ENCODE data around the gene ANKRD37.
A peak's percentile ranks its signal among the peaks of the same experiment; 100 is the strongest.

ANKRD37 gene

GRCh38 chr4:185381288-185382196 is 15.1 kb upstream of the ANKRD37 start:
- DNase-seq, result no peak

DNA sequence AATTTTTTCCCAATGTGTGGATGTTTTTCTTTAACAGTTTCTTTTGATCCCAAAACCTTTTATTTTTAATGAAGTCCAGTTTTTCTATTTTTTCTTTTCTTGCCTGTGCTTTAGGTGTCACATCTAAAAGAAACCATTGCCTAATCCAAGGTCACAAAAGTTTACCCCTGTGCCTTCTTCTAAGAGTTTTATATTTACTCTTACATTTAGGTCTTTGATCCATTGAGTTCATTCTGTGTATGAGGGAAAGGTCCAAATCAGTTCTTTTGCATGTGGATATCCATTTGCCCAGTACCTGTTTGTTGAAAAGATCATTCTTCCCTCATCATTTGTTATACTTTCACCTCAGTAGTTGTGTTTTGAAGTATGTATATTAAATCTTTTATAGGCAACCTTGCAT is 13.9 kb upstream of the ANKRD37 start:
- DNase-seq, result no peak

DNA sequence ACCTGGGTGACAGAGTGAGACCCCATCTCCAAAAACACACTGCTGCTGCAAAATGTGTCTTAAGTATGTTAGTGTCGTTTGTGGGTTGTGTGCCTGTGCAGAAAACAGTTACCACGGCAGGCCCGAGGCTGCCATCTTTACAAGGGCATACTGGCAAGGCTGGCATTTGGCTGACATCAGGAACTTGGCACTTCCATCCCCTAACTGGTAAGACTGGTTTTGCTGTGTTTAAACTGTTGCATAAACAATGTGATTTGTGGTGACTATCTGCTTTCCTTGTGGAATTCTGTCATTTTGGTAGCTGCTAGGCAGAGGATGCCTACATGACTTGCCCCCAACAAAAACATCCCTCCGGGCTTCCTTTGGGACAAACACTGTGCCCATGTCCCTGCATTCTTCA is 13.2 kb upstream of the ANKRD37 start:
- no peak for DNase-seq

DNA sequence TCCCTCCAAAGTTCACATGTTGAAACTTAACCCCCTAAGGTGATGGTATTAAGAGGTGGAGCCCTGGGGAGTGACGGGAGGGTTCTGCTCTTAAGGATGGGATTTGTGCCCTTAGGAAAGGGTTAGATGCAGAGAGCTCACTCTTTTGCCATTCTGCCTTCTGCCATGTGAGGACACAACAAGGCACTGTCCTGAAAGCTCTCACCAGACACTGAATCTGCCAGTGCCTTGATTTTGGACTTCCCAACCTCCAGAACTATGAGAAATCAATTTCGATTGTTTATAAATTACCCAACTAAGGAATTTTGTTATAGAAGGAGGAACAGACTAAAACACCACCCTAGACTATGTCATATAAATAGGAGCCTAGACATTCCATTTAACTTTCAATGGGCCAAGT is 12.6 kb upstream of the ANKRD37 start:
- no peak for DNase-seq

- DNase-seq, result no peak
Measured at GRCh38 chr4:185384930-185385331, 11.7 kb upstream of the ANKRD37 start.

GRCh38 chr4:185387957-185388356 is 8.7 kb upstream of the ANKRD37 start:
- no peak for DNase-seq

DNA sequence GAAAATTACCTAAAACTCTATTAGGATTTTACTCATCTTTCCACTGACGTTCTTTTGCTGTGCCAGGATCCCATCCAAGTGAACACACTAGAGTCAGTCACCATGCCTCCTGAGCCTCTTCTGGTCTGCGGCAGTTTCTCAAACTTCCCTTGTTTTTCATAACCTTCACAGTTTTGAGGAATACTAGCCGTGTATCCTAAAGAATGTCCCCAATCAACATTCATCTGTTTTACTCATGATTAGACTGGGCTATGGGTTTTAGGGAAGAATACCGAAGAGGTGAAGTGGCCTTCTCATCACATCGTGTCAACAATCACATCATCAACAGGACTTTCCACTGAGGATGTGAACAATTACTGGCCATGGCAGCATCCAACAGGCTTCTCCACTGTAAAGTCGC is 5.7 kb upstream of the ANKRD37 start:
- no peak for DNase-seq

GRCh38 chr4:185392156-185392555 is 4.5 kb upstream of the ANKRD37 start:
- no peak for DNase-seq

DNA sequence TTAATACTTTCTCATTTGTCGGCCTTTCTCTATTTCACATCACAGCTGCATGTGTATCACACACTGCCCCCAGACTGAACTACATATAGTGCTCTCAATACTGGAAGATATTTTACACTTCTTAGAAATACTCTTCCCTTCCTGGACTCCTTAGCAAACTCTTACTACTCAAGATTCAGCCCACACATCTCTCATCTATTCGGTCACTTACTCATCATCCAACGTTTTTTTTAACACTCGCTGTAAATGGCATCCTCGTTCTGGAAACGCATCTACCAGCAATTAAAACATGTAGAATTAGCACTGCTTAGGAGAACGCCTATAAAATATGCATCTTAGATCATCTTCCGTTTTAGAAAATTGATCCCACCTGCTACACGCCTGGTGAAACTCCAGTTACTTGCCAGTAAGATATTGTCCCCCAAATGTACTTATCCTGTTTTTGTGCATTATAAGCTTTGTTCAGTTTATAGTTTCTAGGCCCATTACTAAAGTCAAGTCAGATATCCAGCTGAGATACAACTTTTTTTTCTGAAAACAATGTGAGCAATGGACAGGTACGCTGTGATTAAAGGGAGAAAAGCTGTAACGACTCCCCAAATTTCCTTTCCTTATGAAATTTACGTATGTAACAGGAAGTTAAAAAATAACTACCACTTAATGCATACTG is 1.9 kb upstream of the ANKRD37 start:
- no peak for DNase-seq

- DNase-seq, result no peak
Measured at GRCh38 chr4:185395238-185395955, 1.2 kb upstream of the ANKRD37 start, which contains the start of gene LRP2BP. Gene LRP2BP (minus strand): TSS chr4:185395924. CDS start chr4:185378186, 17,738 bp downstream.

- DNase-seq, result peak; percentile 99
Measured at GRCh38 chr4:185395956-185396723, 501 bp upstream of the ANKRD37 start.

GRCh38 chr4:185398618-185399017 is 2.0 kb downstream of the ANKRD37 start:
- no peak for DNase-seq

DNA sequence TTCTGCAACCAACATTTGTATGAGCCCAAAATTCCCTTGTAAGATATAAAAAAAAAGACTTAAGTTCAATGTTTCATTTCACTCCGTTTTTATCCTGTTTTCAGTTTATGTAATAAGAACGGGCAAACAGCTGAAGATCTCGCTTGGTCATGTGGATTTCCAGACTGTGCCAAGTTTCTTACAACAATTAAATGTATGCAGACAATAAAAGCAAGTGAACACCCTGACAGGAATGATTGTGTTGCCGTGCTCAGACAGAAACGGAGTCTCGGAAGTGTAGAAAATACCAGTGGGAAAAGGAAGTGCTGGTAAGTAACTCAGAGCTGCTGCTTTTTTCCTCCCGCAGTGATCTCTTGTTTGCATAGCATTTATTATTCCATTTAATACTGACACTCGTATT is 2.8 kb downstream of the ANKRD37 start:
- no peak for DNase-seq

GRCh38 chr4:185404031-185404430 is 7.4 kb downstream of the ANKRD37 start:
- no peak for DNase-seq

GRCh38 chr4:185405296-185405999 is 8.8 kb downstream of the ANKRD37 start:
- DNase-seq, result no peak

GRCh38 chr4:185408432-185408831 is 11.8 kb downstream of the ANKRD37 start:
- no peak for DNase-seq

DNA sequence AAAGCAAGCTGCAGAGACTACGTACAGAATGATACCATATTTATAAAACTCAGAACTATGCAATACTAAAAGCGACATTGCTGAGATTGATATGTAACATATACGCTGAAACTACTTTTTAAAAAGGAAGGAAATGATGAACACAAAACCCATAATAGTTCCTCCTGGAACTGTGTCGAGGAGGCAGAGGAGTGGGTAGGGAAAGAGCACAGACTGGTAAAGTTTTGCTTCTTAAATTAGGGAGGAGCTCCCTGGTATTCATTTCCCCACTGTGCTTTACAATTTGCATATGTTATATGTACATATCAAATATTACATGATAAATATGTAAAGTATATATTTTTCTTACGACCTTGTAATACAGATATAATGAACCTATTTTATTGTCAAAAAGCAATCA is 15.2 kb downstream of the ANKRD37 start:
- no peak for DNase-seq

DNA sequence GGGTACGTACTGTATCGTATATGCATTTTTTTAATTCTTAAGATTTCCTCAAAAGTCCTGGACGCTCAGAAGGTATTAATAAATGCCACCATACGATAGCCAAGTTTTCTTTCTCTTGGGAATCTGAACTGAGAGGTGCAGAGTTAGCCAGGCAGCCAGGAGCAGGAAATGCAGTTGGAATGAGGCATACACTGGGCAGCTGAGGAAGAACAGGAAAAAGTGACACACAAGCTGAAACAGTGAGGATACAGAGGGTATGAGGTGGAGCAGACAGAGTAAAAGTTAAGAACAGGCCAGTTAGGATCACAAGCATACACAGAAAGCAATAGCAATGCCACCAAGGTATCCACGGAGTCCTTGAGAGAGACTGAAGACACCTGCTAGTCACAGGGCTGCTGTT is 15.8 kb downstream of the ANKRD37 start:
- DNase-seq, result no peak

DNA sequence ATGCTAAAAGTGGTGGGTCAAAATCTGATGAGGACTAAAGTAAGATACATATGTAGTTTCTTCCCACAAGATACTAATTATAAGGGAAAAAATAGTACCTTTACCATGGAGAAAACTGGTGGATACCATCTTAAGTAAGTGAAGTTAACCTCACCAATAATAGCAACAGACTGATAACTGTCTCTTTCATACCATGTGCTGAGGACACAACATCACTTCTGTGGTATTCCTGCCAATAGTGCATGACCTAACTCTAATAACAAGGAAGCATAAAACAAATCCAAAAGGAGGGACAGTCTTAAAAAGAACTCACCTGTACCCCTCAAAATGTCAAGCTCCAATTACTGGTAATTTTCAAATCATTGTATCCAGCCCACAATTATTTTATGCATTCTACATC is 20.3 kb downstream of the ANKRD37 start:
- DNase-seq, result no peak

- DNase-seq, result no peak
Measured at GRCh38 chr4:185421366-185422124, 24.9 kb downstream of the ANKRD37 start.

Data from activated T-cell treated with anti-CD3 and anti-CD28 coated beads, Interleukin-2, amount 50 U/mL, for 48 hours (primary cell).